Motor neuron (in vitro differentiated cells): ENCODE results near the gene DEUP1. TPM values are rescaled to one million over a fixed set of nuclear protein-coding genes. Genes with fewer than 3 reads are reported as not detected.
A peak's percentile ranks its signal among the peaks of the same experiment; 100 is the strongest.
"Not testable (repeated sequence)": the region's sequence is repeated elsewhere in the genome, so short reads cannot be mapped to it uniquely, and the experiment has no call there.

Experiments used
- ATAC-seq, 8 experiments: fragments of 200-7000 bp; cut with Tn5 transposase; replicated peaks in 6 of 8; 2 replicates each; pipeline ENCODE4 v1.8.0; 2021; ENCODE audit warnings: mild to moderate bottlenecking in 8 of 8, moderate library complexity in 8 of 8
- H3K27ac ChIP-seq, 2 donors: fragments of 250-450 bp; sonication (Bioruptor Pico); 2 replicates each; pipeline ENCODE4 v1.9.0; 2021; ENCODE audit warnings: antibody characterized with exemption in 2 of 2, mild to moderate bottlenecking in 2 of 2, moderate library complexity in 1 of 2
- H3K4me1 ChIP-seq, 2 donors: fragments of 250-450 bp; sonication (Bioruptor Pico); replicated peaks in 1 of 2; 2 replicates each; pipeline ENCODE4 v1.6.1; 2021; ENCODE audit warnings: antibody characterized with exemption in 2 of 2, mild to moderate bottlenecking in 2 of 2, moderate library complexity in 1 of 2
- H3K4me3 ChIP-seq, 5 donors: fragments of 250-450 bp; sonication (Bioruptor Pico); 2 replicates each; pipeline ENCODE4 v1.9.0; 2021; ENCODE audit warnings: antibody characterized with exemption in 5 of 5, mild to moderate bottlenecking in 5 of 5, moderate library complexity in 4 of 5
- WGBS, 10 experiments: fragments of 450-650 bp; shearing (Covaris generic); methylation state at CpG; one replicate each; pipeline ENCODE4 v1.0.0; 2022; 5-methylcytosine and 5-hydroxymethylcytosine counted together
- in situ Hi-C, 9 experiments: fragments of 400-800 bp; cut with MboI; loops; one replicate each; pipeline ENCODE4 v1.15.0; 2021; ENCODE audit warnings: low sequenced_read_pairs in 9 of 9, low pct_unique_long_range_greater_than_20kb in 2 of 9; ENCODE audit not compliant: unreplicated experiment in 9 of 9
- total RNA-seq, 8 experiments: library from RNA; unstranded; fragments of 300-600 nt; gene quantifications; 2 replicates each; pipeline versions ENCODE4 v1.2.3 to v1.2.4, GENCODE V29; 2022

DEUP1 gene
- total RNA-seq, 8 experiments from 2014 or later = 0.08 to 1.4 (median 0.31) TPM; not detected in 1

- no peak overlapping the region for H3K4me3 ChIP-seq
- no peak for ATAC-seq
- in situ Hi-C loops = no loop called here
- peaks cover 5 to 18% of the 10 kb centered on the region in 2 donors for H3K4me1 ChIP-seq
- no peak overlapping the region for H3K27ac ChIP-seq
These were observed 59.2 kb downstream of the DEUP1 start for GRCh38 chr11:93389737-93390136.

GRCh38 chr11:93392867-93393266, 62.3 kb downstream of the DEUP1 start:
- in situ Hi-C loops = no loop called here
- ATAC-seq = peak in 2 of 8 experiments; percentile 55 to 88
- H3K4me1 ChIP-seq = peaks cover 5 to 18% of the 10 kb centered on the region in 2 donors
- 0 to 100% (median 71%) methylated on average over 1 to 2 of the region's 3 CpGs; no CpG with 5 or more reads in 5 of the 10 experiments for WGBS, 10 experiments
- H3K4me3 ChIP-seq = no peak overlapping the region
- no peak overlapping the region for H3K27ac ChIP-seq

GRCh38 chr11:93393386-93393785, 62.8 kb downstream of the DEUP1 start:
- in situ Hi-C loops = no loop called here
- WGBS, 10 experiments = 0 to 86% (median 43%) methylated on average over 1 to 4 of the region's 4 CpGs; no CpG with 5 or more reads in 1 of the 10 experiments
- peak in 1 of 8 experiments; percentile 50 for ATAC-seq
- Histone ChIP-seq H3K4me1 (peaks cover 5 to 18% of the 10 kb centered on the region in 2 donors), H3K27ac (no peak overlapping the region), H3K4me3 (no peak overlapping the region)

GRCh38 chr11:93394488-93394887, 63.9 kb downstream of the DEUP1 start:
- Histone ChIP-seq H3K4me1 (peaks cover 5 to 18% of the 10 kb centered on the region in 2 donors), H3K27ac (no peak overlapping the region), H3K4me3 (no peak overlapping the region)
- in situ Hi-C loops = no loop called here
- peak in 4 of 8 experiments; percentile 16 to 83 (median 44) for ATAC-seq

- no peak for ATAC-seq
- in situ Hi-C loops = no loop called here
- 0 to 92% (median 63%) methylated on average over 1 to 3 of the region's 3 CpGs; no CpG with 5 or more reads in 1 of the 10 experiments for WGBS, 10 experiments
- H3K4me3 ChIP-seq = no peak overlapping the region
- H3K4me1 ChIP-seq = peaks cover 5 to 18% of the 10 kb centered on the region in 2 donors
- H3K27ac ChIP-seq = no peak overlapping the region
These were observed 65.8 kb downstream of the DEUP1 start for GRCh38 chr11:93396316-93396715.

GRCh38 chr11:93403930-93404329, 73.4 kb downstream of the DEUP1 start:
- WGBS, 10 experiments = 25 to 100% (median 85%) methylated on average over 2 to 3 of the region's 3 CpGs; no CpG with 5 or more reads in 1 of the 10 experiments
- H3K4me3 ChIP-seq = no peak overlapping the region
- in situ Hi-C loops = no loop called here
- H3K27ac ChIP-seq = no peak overlapping the region
- peaks cover 3 to 5% of the 10 kb centered on the region in 2 donors for H3K4me1 ChIP-seq
- ATAC-seq = no peak

GRCh38 chr11:93407777-93408401, 77.3 kb downstream of the DEUP1 start:
- H3K27ac ChIP-seq = no peak overlapping the region
- H3K4me1 ChIP-seq = peaks cover 3 to 5% of the 10 kb centered on the region in 2 donors
- in situ Hi-C loops = no loop called here
- ATAC-seq = peak in 5 of 8 experiments; percentile 23 to 87 (median 61)
- 0 to 100% (median 65%) methylated on average over 1 to 2 of the region's 2 CpGs for WGBS, 10 experiments
- no peak overlapping the region for H3K4me3 ChIP-seq

- Histone ChIP-seq H3K27ac (no peak overlapping the region), H3K4me3 (no peak overlapping the region), H3K4me1 (peaks cover 3 to 5% of the 10 kb centered on the region in 2 donors)
- 20 to 100% (median 64%) methylated on average over 1 to 3 of the region's 3 CpGs; no CpG with 5 or more reads in 2 of the 10 experiments for whole genome bisulfite sequencing, 10 experiments
- ATAC-seq = no peak
- in situ Hi-C loops = no loop called here
These were observed 79.9 kb downstream of the DEUP1 start for GRCh38 chr11:93410441-93410840.

GRCh38 chr11:93411705-93412104, 81.2 kb downstream of the DEUP1 start:
- Histone ChIP-seq H3K4me3 (no peak overlapping the region), H3K4me1 (peaks cover 3 to 5% of the 10 kb centered on the region in 2 donors), H3K27ac (no peak overlapping the region)
- ATAC-seq = no peak
- in situ Hi-C loops = no loop called here

- H3K4me1 ChIP-seq = peaks cover 0 to 3% of the 10 kb centered on the region in 2 donors
- no peak overlapping the region for H3K27ac ChIP-seq
- WGBS, 10 experiments = 0 to 100% (median 77%) methylated on average over 1 to 3 of the region's 3 CpGs; no CpG with 5 or more reads in 2 of the 10 experiments
- no peak for ATAC-seq
- no peak overlapping the region for H3K4me3 ChIP-seq
- in situ Hi-C loops = no loop called here
These were observed 101.7 kb downstream of the DEUP1 start for GRCh38 chr11:93432247-93432646.

- ATAC-seq, H3K4me1 ChIP-seq, H3K4me3 ChIP-seq, H3K27ac ChIP-seq, in situ Hi-C loops: not testable (repeated sequence)
- WGBS, 10 experiments = 80 to 88% methylated on average over 1 to 2 of the region's 2 CpGs; no CpG with 5 or more reads in 8 of the 10 experiments
These were observed 112.7 kb downstream of the DEUP1 start for GRCh38 chr11:93443232-93443631.

GRCh38 chr11:93444617-93445073, 114.1 kb downstream of the DEUP1 start:
- ATAC-seq = peak in 5 of 8 experiments; percentile 94 to 99 (median 99)
- in situ Hi-C loops = no loop called here
- 0 to 80% (median 69%) methylated on average over 1 to 7 of the region's 8 CpGs; no CpG with 5 or more reads in 4 of the 10 experiments for WGBS, 10 experiments
- no peak overlapping the region for H3K4me3 ChIP-seq
- H3K27ac ChIP-seq = no peak overlapping the region
- H3K4me1 ChIP-seq = peaks cover 5 to 6% of the 10 kb centered on the region in 2 donors

GRCh38 chr11:93458286-93458685, 127.7 kb downstream of the DEUP1 start:
- ATAC-seq = no peak
- 7 to 100% (median 94%) methylated on average over 2 to 6 of the region's 9 CpGs; no CpG with 5 or more reads in 2 of the 10 experiments for WGBS, 10 experiments
- in situ Hi-C loops = no loop called here

GRCh38 chr11:93463666-93464065, 133.1 kb downstream of the DEUP1 start:
- H3K27ac ChIP-seq, H3K4me3 ChIP-seq, ATAC-seq, H3K4me1 ChIP-seq, in situ Hi-C loops: not testable (repeated sequence)
- 19 to 100% (median 85%) methylated on average over 1 to 4 of the region's 4 CpGs; no CpG with 5 or more reads in 3 of the 10 experiments for WGBS, 10 experiments

More at GRCh38 chr11:93458286-93458685, 127.7 kb downstream of the DEUP1 start:
- Histone ChIP-seq H3K4me3 (no peak overlapping the region), H3K27ac (no peak overlapping the region), H3K4me1 (no peaks in the 10 kb centered on the region)
